ENCODE results near the gene SLN. TPM values are rescaled to one million over a fixed set of nuclear protein-coding genes. Genes with fewer than 3 reads are reported as not detected.

The SLN gene
- polyA plus RNA-seq, 3 donors = 0.90 to 1.2 TPM; not detected in 1

DNA sequence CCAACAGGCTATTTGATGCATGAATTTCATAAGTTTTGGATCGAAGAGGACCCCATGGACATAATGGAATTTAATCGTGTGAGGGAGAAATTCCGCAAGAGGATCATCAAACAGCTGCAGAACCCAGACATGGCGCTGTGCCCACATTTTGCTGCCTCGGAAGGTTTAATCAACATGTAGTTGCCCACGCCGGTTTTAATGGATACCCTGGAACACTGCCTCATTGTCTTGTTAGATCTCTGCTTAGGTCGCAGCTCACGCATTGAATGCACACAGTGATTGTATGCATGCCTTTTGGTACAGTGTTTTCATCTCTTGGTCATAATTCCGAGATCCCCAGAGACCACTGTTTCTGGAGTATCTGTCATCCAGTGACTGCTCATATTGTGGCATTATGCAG is 46.8 kb downstream of the SLN start:
- WGBS, 3 donors = 52 to 76% (median 74%) methylated on average over 10 of the region's 10 CpGs
- no peak overlapping the region for H3K27ac ChIP-seq (ENCODE audit: low read depth, low read length)

- no peak overlapping the region for H3K27ac ChIP-seq (ENCODE audit: low read depth, low read length)
- 70 to 92% (median 92%) methylated on average over 1 of the region's 1 CpG for WGBS, 3 donors
These were observed 50.2 kb downstream of the SLN start for GRCh38 chr11:107661656-107662055.

- no peak overlapping the region for H3K27ac ChIP-seq (ENCODE audit: low read depth, low read length)
- WGBS, 3 donors = 83 to 92% (median 90%) methylated on average over 3 of the region's 3 CpGs
These were observed 51.8 kb downstream of the SLN start for GRCh38 chr11:107660066-107660465.

- H3K27ac ChIP-seq (ENCODE audit: low read depth, low read length) = no peak overlapping the region
These were observed 52.5 kb downstream of the SLN start for GRCh38 chr11:107659310-107659709.

Other genes with a start within 250 kb of the SLN start
- gene ALKBH8, start 146.3 kb downstream of the SLN start, polyA plus RNA-seq = 1 to 10 TPM; 2.0 to 5.4 (median 2.6) TPM
- under 1 TPM in 2 of 3 donors, not detected in 1; 0.02 to 0.19 TPM for gene ELMOD1, start 120.9 kb downstream of the SLN start, polyA plus RNA-seq
- 1 to 10 TPM; 2.8 to 4.0 (median 3.4) TPM for gene SLC35F2, start 146.7 kb upstream of the SLN start, polyA plus RNA-seq
- under 1 TPM; 0.13 to 0.48 (median 0.45) TPM for gene RAB39A, start 216.4 kb upstream of the SLN start, polyA plus RNA-seq

All from adipose tissue (tissue), 3 donors.